Measurements from ENCODE around the gene ABCA8.
"Not testable (repeated sequence)": the region's sequence is repeated elsewhere in the genome, so short reads cannot be mapped to it uniquely, and the experiment has no call there.

The ABCA8 gene

GRCh38 chr17:68973098-68973846 lies 18.1 kb upstream of the ABCA8 start:
- in situ Hi-C loops (cut with HindIII; ENCODE audit: low sequenced_read_pairs): no loop called here
- no peak for DNase-seq (ENCODE audit: low read depth)
- TF ChIP-seq CTCF (IDR thresholded peaks at IDR 0.05; ENCODE audit: low read depth, low read length, missing control alignments): no peak
- no peak overlapping the region for H3K4me3 ChIP-seq (ENCODE audit: low read depth, low read length)

GRCh38 chr17:68972119-68972704 lies 17.0 kb upstream of the ABCA8 start:
- no peak for DNase-seq (ENCODE audit: low read depth)
- in situ Hi-C loops (cut with HindIII; ENCODE audit: low sequenced_read_pairs): no loop called here
- no peak overlapping the region for H3K4me3 ChIP-seq (ENCODE audit: low read depth, low read length)
- peak; percentile 65 for TF ChIP-seq CTCF (IDR thresholded peaks at IDR 0.05; ENCODE audit: low read depth, low read length, missing control alignments)

GRCh38 chr17:68969101-68969500 lies 13.9 kb upstream of the ABCA8 start:
- no peak for TF ChIP-seq CTCF (IDR thresholded peaks at IDR 0.05; ENCODE audit: low read depth, low read length, missing control alignments)
- no peak overlapping the region for H3K4me3 ChIP-seq (ENCODE audit: low read depth, low read length)
- in situ Hi-C loops (cut with HindIII; ENCODE audit: low sequenced_read_pairs): no loop called here
- DNase-seq (ENCODE audit: low read depth): no peak

GRCh38 chr17:68963958-68964357 lies 8.8 kb upstream of the ABCA8 start:
- in situ Hi-C loops (cut with HindIII; ENCODE audit: low sequenced_read_pairs): no loop called here
- no peak overlapping the region for H3K4me3 ChIP-seq (ENCODE audit: low read depth, low read length)
- TF ChIP-seq CTCF (IDR thresholded peaks at IDR 0.05; ENCODE audit: low read depth, low read length, missing control alignments): no peak
- DNase-seq (ENCODE audit: low read depth): no peak

GRCh38 chr17:68961214-68961882 lies 6.2 kb upstream of the ABCA8 start:
- H3K4me3 ChIP-seq (ENCODE audit: low read depth, low read length): no peak overlapping the region
- no peak for DNase-seq (ENCODE audit: low read depth)
- in situ Hi-C loops (cut with HindIII; ENCODE audit: low sequenced_read_pairs): no loop called here
- no peak for TF ChIP-seq CTCF (IDR thresholded peaks at IDR 0.05; ENCODE audit: low read depth, low read length, missing control alignments)

GRCh38 chr17:68959117-68959516 lies 3.9 kb upstream of the ABCA8 start:
- DNase-seq (ENCODE audit: low read depth); H3K4me3 ChIP-seq (ENCODE audit: low read depth, low read length); in situ Hi-C loops (cut with HindIII; ENCODE audit: low sequenced_read_pairs): not testable (repeated sequence)

GRCh38 chr17:68957944-68958343 lies 2.8 kb upstream of the ABCA8 start:
- DNase-seq (ENCODE audit: low read depth): no peak
- no peak overlapping the region for H3K4me3 ChIP-seq (ENCODE audit: low read depth, low read length)
- TF ChIP-seq CTCF (IDR thresholded peaks at IDR 0.05; ENCODE audit: low read depth, low read length, missing control alignments): no peak
- in situ Hi-C loops (cut with HindIII; ENCODE audit: low sequenced_read_pairs): no loop called here
